ENCODE measurements around the gene CLTRN. TPM values are rescaled to one million over a fixed set of nuclear protein-coding genes. Genes with fewer than 3 reads are reported as not detected.
A peak's percentile ranks its signal among the peaks of the same experiment; 100 is the strongest.
"Not testable (repeated sequence)": the region's sequence is repeated elsewhere in the genome, so short reads cannot be mapped to it uniquely, and the experiment has no call there.

CLTRN gene
- under 1 TPM; 0.38 to 0.59 TPM for total RNA-seq

GRCh38 chrX:15664487-15665444, at the start of gene CLTRN:
TSS of gene CLTRN (minus strand) at chrX:15664805. CDS start at chrX:15664775, 30 bp downstream.
- H3K27me3 Mint-ChIP-seq (ENCODE audit: low read depth): peaks cover 7% of the 10 kb centered on the region
- CTCF ChIA-PET: no interaction called here
- H3K4me1 Mint-ChIP-seq (ENCODE audit: low read depth): no peaks in the 10 kb centered on the region
- intact Hi-C loops (cut with micrococcal nuclease): no loop called here
- no peak within 1 kb of the TSS for H3K4me3 Mint-ChIP-seq
- no peak for DNase-seq
- no peaks in the 10 kb centered on the region for H3K9me3 Mint-ChIP-seq
- H3K27ac Mint-ChIP-seq: no peak within 1 kb of the TSS
- no peaks in the 10 kb centered on the region for H3K36me3 Mint-ChIP-seq (ENCODE audit: low read depth)

- H3K27me3 Mint-ChIP-seq (ENCODE audit: low read depth); DNase-seq; H3K4me1 Mint-ChIP-seq (ENCODE audit: low read depth); H3K27ac Mint-ChIP-seq; H3K36me3 Mint-ChIP-seq (ENCODE audit: low read depth); H3K4me3 Mint-ChIP-seq; intact Hi-C loops (cut with micrococcal nuclease); H3K9me3 Mint-ChIP-seq: not testable (repeated sequence)
- CTCF ChIA-PET: interaction anchor here (1.6 kb wide), 1 partner anchor 13 kb away, joined by 3 read pairs; no protein-coding TSS in a partner anchor
Measured at GRCh38 chrX:15704273-15704672, 39.7 kb upstream of the CLTRN start.

- H3K4me1 Mint-ChIP-seq (ENCODE audit: low read depth); intact Hi-C loops (cut with micrococcal nuclease); DNase-seq; H3K27ac Mint-ChIP-seq; H3K36me3 Mint-ChIP-seq (ENCODE audit: low read depth); H3K27me3 Mint-ChIP-seq (ENCODE audit: low read depth); H3K9me3 Mint-ChIP-seq; H3K4me3 Mint-ChIP-seq: not testable (repeated sequence)
- CTCF ChIA-PET: interaction anchor here (1.6 kb wide), 1 partner anchor 13 kb away, joined by 3 read pairs; no protein-coding TSS in a partner anchor
Measured at GRCh38 chrX:15703809-15704208, 39.2 kb upstream of the CLTRN start.

GRCh38 chrX:15702488-15703371, 38.1 kb upstream of the CLTRN start:
- DNase-seq: no peak
- H3K9me3 Mint-ChIP-seq: no peaks in the 10 kb centered on the region
- H3K36me3 Mint-ChIP-seq (ENCODE audit: low read depth): no peaks in the 10 kb centered on the region
- intact Hi-C loops (cut with micrococcal nuclease): no loop called here
- H3K4me3 Mint-ChIP-seq: no peak overlapping the region
- no peaks in the 10 kb centered on the region for H3K4me1 Mint-ChIP-seq (ENCODE audit: low read depth)
- no peak overlapping the region for H3K27ac Mint-ChIP-seq
- CTCF ChIA-PET: no interaction called here
- H3K27me3 Mint-ChIP-seq (ENCODE audit: low read depth): no peaks in the 10 kb centered on the region

GRCh38 chrX:15696516-15696915, 31.9 kb upstream of the CLTRN start:
- Mint-ChIP-seq H3K27me3 (ENCODE audit: low read depth) (no peaks in the 10 kb centered on the region), H3K4me1 (ENCODE audit: low read depth) (peaks cover 2% of the 10 kb centered on the region), H3K27ac (no peak overlapping the region), H3K36me3 (ENCODE audit: low read depth) (peaks cover 14% of the 10 kb centered on the region), H3K9me3 (peaks cover 1% of the 10 kb centered on the region), H3K4me3 (no peak overlapping the region)
- intact Hi-C loops (cut with micrococcal nuclease): no loop called here
- CTCF ChIA-PET: no interaction called here
- DNase-seq: no peak

- intact Hi-C loops (cut with micrococcal nuclease): no loop called here
- CTCF ChIA-PET: interaction anchor here (0.6 to 1.4 kb wide), 3 partner anchors 44 to 395 kb away, joined by 3 to 6 read pairs (median 3); no protein-coding TSS in a partner anchor
- Mint-ChIP-seq H3K9me3 (peaks cover 1% of the 10 kb centered on the region), H3K27ac (no peak overlapping the region), H3K36me3 (ENCODE audit: low read depth) (peaks cover 21% of the 10 kb centered on the region), H3K4me3 (no peak overlapping the region), H3K27me3 (ENCODE audit: low read depth) (no peaks in the 10 kb centered on the region), H3K4me1 (ENCODE audit: low read depth) (peaks cover 5% of the 10 kb centered on the region)
- no peak for DNase-seq
Measured at GRCh38 chrX:15694941-15695451, 30.4 kb upstream of the CLTRN start.

GRCh38 chrX:15686818-15687685, 22.4 kb upstream of the CLTRN start:
- Mint-ChIP-seq H3K27ac (no peak overlapping the region), H3K27me3 (ENCODE audit: low read depth) (no peaks in the 10 kb centered on the region), H3K9me3 (no peaks in the 10 kb centered on the region), H3K36me3 (ENCODE audit: low read depth) (peaks cover 8% of the 10 kb centered on the region), H3K4me3 (no peak overlapping the region), H3K4me1 (ENCODE audit: low read depth) (peaks cover 8% of the 10 kb centered on the region)
- DNase-seq: peak; percentile 64
- intact Hi-C loops (cut with micrococcal nuclease): loop anchor here (1.0 to 10.0 kb wide), 5 partner anchors 71 to 1008 kb away; no protein-coding TSS in a partner anchor
- CTCF ChIA-PET: interaction anchor here (0.8 to 1.2 kb wide), 3 partner anchors 41 to 818 kb away, joined by 3 read pairs; no protein-coding TSS in a partner anchor

- DNase-seq: no peak
- CTCF ChIA-PET: no interaction called here
- intact Hi-C loops (cut with micrococcal nuclease): loop anchor here (10.0 kb wide), 2 partner anchors 752 to 1012 kb away; no protein-coding TSS in a partner anchor
- no peak overlapping the region for H3K4me3 Mint-ChIP-seq
- H3K36me3 Mint-ChIP-seq (ENCODE audit: low read depth): no peaks in the 10 kb centered on the region
- H3K4me1 Mint-ChIP-seq (ENCODE audit: low read depth): peaks cover 15% of the 10 kb centered on the region
- no peak overlapping the region for H3K27ac Mint-ChIP-seq
- H3K27me3 Mint-ChIP-seq (ENCODE audit: low read depth): no peaks in the 10 kb centered on the region
- H3K9me3 Mint-ChIP-seq: no peaks in the 10 kb centered on the region
Measured at GRCh38 chrX:15683193-15683592, 18.6 kb upstream of the CLTRN start.

GRCh38 chrX:15681433-15681832, 16.8 kb upstream of the CLTRN start:
- H3K4me3 Mint-ChIP-seq: no peak overlapping the region
- H3K27ac Mint-ChIP-seq: no peak overlapping the region
- intact Hi-C loops (cut with micrococcal nuclease): loop anchor here (10.0 kb wide), 2 partner anchors 753 to 1013 kb away; no protein-coding TSS in a partner anchor
- DNase-seq: no peak
- CTCF ChIA-PET: no interaction called here
- peaks cover 21% of the 10 kb centered on the region for H3K4me1 Mint-ChIP-seq (ENCODE audit: low read depth)
- H3K36me3 Mint-ChIP-seq (ENCODE audit: low read depth): peaks cover 2% of the 10 kb centered on the region
- no peaks in the 10 kb centered on the region for H3K9me3 Mint-ChIP-seq
- H3K27me3 Mint-ChIP-seq (ENCODE audit: low read depth): no peaks in the 10 kb centered on the region

GRCh38 chrX:15680401-15680800, 15.8 kb upstream of the CLTRN start:
- intact Hi-C loops (cut with micrococcal nuclease): loop anchor here (10.0 kb wide), 2 partner anchors 754 to 1014 kb away; no protein-coding TSS in a partner anchor
- H3K36me3 Mint-ChIP-seq (ENCODE audit: low read depth): peaks cover 2% of the 10 kb centered on the region
- no peaks in the 10 kb centered on the region for H3K27me3 Mint-ChIP-seq (ENCODE audit: low read depth)
- CTCF ChIA-PET: no interaction called here
- H3K4me3 Mint-ChIP-seq: no peak overlapping the region
- H3K9me3 Mint-ChIP-seq: no peaks in the 10 kb centered on the region
- H3K4me1 Mint-ChIP-seq (ENCODE audit: low read depth): peaks cover 21% of the 10 kb centered on the region
- H3K27ac Mint-ChIP-seq: no peak overlapping the region
- no peak for DNase-seq

- DNase-seq: no peak
- Mint-ChIP-seq H3K27ac (no peak overlapping the region), H3K4me3 (no peak overlapping the region), H3K4me1 (ENCODE audit: low read depth) (peaks cover 21% of the 10 kb centered on the region), H3K27me3 (ENCODE audit: low read depth) (no peaks in the 10 kb centered on the region), H3K36me3 (ENCODE audit: low read depth) (peaks cover 2% of the 10 kb centered on the region), H3K9me3 (no peaks in the 10 kb centered on the region)
- CTCF ChIA-PET: no interaction called here
- intact Hi-C loops (cut with micrococcal nuclease): loop anchor here (5.0 kb wide), 2 partner anchors 308 to 1108 kb away; partner anchors contain the start of gene TXLNG
Measured at GRCh38 chrX:15679246-15679645, 14.6 kb upstream of the CLTRN start.

Measured in activated naive CD4-positive, alpha-beta T cell treated with anti-CD3 and anti-CD28 coated beads for 36 hours (primary cell).